K562 treated with DMSO at 1 percent for 4 hours (cell line): ENCODE results near the gene ZNF438. TPM values are rescaled to one million over a fixed set of nuclear protein-coding genes. Genes with fewer than 3 reads are reported as not detected.

Source experiments
- total RNA-seq: library from RNA; unstranded; fragments of 300-600 nt; gene quantifications from 2 replicates; pipeline ENCODE4 v1.2.3, GENCODE V29; 2022; ENCODE audit not compliant: insufficient read depth

ZNF438 gene
- total RNA-seq, result 0.86 and 1.2 TPM in 2 replicates

GRCh38 chr10:31031558-31032257 is at the start of gene ZNF438:
Gene ZNF438, minus strand, starts transcription at chr10:31031865. Its CDS starts 154,831 bp downstream, at chr10:30877034.

